ENCODE results near the gene IKBIP.

GRCh38 chr12:98581101-98581500 is 63.5 kb downstream of the IKBIP start:
- TF ChIP-seq CTCF (IDR thresholded peaks at IDR 0.05) (no peak), POLR2A (IDR thresholded peaks at IDR 0.05; ENCODE audit: low read depth) (no peak)
